DOHH2 (cell line): ENCODE results near the gene ALPG.

Source experiments
- H3F3A ChIP-seq: fragments of 200-600 bp; sonication (generic), shearing (Covaris generic); 2 replicates; pipeline ENCODE4 v1.6.0; 2016; ENCODE audit warnings: antibody characterized with exemption, mild to moderate bottlenecking; ENCODE audit not compliant: control insufficient read depth, insufficient read depth
- H3K27ac ChIP-seq: fragments of 200-600 bp; sonication (generic); 2 replicates; pipeline ENCODE4 v1.5.1; 2014; ENCODE audit warnings: low read depth, mild to moderate bottlenecking, low read length, moderate library complexity
- H3K27me3 ChIP-seq: fragments of 200-600 bp; sonication (generic); 2 replicates; pipeline ENCODE4 v1.6.1; 2014; ENCODE audit warnings: mild to moderate bottlenecking, low read length, mixed read lengths; ENCODE audit not compliant: control insufficient read depth
- H3K36me3 ChIP-seq: fragments of 200-600 bp; sonication (generic); 2 replicates; pipeline ENCODE4 v1.6.1; 2014; ENCODE audit warnings: mild to moderate bottlenecking, low read length, moderate library complexity, mixed read lengths; ENCODE audit not compliant: control insufficient read depth
- H3K4me1 ChIP-seq: fragments of 200-600 bp; sonication (generic); 2 replicates; pipeline ENCODE4 v1.6.1; 2014; ENCODE audit warnings: mild to moderate bottlenecking, low read length, mixed read lengths; ENCODE audit not compliant: control insufficient read depth
- H3K4me2 ChIP-seq: fragments of 200-600 bp; sonication (generic); 2 replicates; pipeline ENCODE4 v1.6.0; 2014; ENCODE audit warnings: mild to moderate bottlenecking, low read length, moderate library complexity
- H3K4me3 ChIP-seq: fragments of 200-600 bp; sonication (generic); 2 replicates; pipeline ENCODE4 v1.5.1; 2014; ENCODE audit warnings: mild to moderate bottlenecking, low read length, mixed read lengths
- H3K79me2 ChIP-seq: fragments of 200-600 bp; sonication (generic); 2 replicates; pipeline ENCODE4 v1.6.1; 2014; ENCODE audit warnings: mild to moderate bottlenecking, low read length, mixed read lengths; ENCODE audit not compliant: control insufficient read depth
- H3K9me2 ChIP-seq: fragments of 200-600 bp; sonication (generic); replicated peaks from 2 replicates; pipeline ENCODE4 v1.6.1; 2014; ENCODE audit warnings: mild to moderate bottlenecking, low read length, mixed read lengths; ENCODE audit not compliant: control insufficient read depth
- H3K9me3 ChIP-seq: fragments of 200-600 bp; sonication (generic); 2 replicates; pipeline ENCODE4 v1.6.1; 2014; ENCODE audit warnings: antibody characterized with exemption, low read length, mixed read lengths; ENCODE audit not compliant: control insufficient read depth, insufficient read depth
- H4K20me1 ChIP-seq: fragments of 200-600 bp; sonication (generic); 2 replicates; pipeline ENCODE4 v1.6.0; 2014; ENCODE audit warnings: low read depth, mild to moderate bottlenecking, antibody characterized with exemption, low read length, moderate library complexity; ENCODE audit not compliant: control insufficient read depth, insufficient read depth
- EZH2phosphoT487 ChIP-seq: fragments of 200-600 bp; sonication (generic); IDR thresholded peaks from 2 replicates; pipeline ENCODE4 v1.6.1; 2017; ENCODE audit warnings: borderline replicate concordance, mild to moderate bottlenecking, antibody characterized with exemption, low read length, moderate library complexity, mixed read lengths
- TF ChIP-seq, protein P1 (sequence below): fragments of 200-600 bp; sonication (generic); IDR thresholded peaks from one replicate; pipeline ENCODE4 v1.5.1; 2014; ENCODE audit warnings: antibody characterized with exemption, mild to moderate bottlenecking, low read depth, low read length; ENCODE audit not compliant: poor library complexity, severe bottlenecking

ALPG gene

DNA sequence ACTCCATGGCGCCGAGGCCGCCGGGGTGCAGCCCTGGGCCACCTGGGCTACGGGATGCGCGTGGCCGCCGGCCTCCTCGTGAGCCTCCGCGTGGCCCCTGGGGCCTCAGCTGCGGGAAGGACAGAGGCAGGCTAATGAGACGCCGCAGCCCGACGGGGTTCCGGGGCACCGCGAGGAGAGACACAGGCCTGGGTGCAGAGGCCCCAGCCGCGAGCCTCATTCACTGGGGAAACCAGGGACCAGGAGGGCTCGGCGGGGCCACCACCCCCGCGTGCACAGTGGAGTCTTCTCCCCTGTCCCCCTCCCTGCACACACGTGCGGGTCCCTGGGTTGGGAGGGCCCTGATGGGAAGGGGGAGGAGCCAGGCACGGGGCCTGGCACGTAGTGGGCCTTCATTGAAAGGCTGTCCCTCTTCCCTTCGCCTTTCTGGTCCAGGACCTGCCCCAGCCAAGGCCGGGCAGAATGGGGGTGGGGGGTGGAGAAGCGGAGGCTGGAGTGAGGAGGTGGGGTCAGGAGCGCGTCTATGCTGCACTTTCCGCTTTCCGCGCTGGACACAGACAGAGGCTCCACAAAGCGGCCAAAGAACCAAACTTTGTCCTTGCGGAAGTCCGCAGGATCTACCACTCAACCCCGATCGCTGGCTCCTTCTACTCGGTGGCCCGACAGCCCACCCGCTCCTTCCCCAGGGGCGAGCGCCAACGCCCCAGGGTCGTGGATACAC lies 19.0 kb upstream of the ALPG start:
- Histone ChIP-seq H3K27ac (no peak overlapping the region), H3F3A (0 out of 2 replicates have a peak, but pooled peaks cover 4% of the 10 kb centered on the region), H3K4me2 (no peak overlapping the region), H3K9me3 (no peaks in the 10 kb centered on the region), H3K4me3 (no peak overlapping the region), H3K79me2 (no peaks in the 10 kb centered on the region), H3K4me1 (peaks cover 17% of the 10 kb centered on the region), H3K9me2 (no peaks in the 10 kb centered on the region), H3K27me3 (peaks cover 5% of the 10 kb centered on the region), H3K36me3 (no peaks in the 10 kb centered on the region), H4K20me1 (no peaks in the 10 kb centered on the region)
- TF ChIP-seq, protein P1, sequence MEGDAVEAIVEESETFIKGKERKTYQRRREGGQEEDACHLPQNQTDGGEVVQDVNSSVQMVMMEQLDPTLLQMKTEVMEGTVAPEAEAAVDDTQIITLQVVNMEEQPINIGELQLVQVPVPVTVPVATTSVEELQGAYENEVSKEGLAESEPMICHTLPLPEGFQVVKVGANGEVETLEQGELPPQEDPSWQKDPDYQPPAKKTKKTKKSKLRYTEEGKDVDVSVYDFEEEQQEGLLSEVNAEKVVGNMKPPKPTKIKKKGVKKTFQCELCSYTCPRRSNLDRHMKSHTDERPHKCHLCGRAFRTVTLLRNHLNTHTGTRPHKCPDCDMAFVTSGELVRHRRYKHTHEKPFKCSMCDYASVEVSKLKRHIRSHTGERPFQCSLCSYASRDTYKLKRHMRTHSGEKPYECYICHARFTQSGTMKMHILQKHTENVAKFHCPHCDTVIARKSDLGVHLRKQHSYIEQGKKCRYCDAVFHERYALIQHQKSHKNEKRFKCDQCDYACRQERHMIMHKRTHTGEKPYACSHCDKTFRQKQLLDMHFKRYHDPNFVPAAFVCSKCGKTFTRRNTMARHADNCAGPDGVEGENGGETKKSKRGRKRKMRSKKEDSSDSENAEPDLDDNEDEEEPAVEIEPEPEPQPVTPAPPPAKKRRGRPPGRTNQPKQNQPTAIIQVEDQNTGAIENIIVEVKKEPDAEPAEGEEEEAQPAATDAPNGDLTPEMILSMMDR: no peak
- no peak for TF ChIP-seq EZH2phosphoT487

DNA sequence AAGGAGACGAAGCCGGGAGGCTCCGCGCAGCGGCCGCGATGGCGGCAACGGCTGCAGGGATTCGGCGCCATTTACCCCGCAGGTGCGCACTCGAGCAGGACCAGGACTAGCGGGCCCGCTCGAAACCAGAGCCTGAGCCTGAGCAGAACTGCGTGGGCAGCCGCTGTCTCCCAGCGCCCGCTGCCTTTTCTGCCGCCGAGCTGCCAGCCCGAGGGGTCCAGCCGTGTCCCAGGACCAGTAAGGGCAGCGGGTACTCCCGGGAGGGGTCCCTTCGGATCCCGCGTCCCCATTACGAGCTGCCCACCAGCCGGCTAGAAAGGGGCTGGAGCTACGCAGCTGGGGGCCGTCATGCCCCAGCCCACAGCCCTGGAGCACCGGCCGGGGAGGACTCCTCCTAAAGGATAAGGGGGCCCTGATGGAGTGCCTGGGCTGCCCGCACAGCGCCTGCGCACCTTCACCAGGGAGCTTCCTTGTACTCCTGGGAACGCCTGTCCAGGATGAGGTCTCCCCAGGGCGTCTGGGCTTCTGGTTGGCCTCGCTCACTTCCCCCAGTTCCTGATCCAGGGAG lies 18.2 kb upstream of the ALPG start:
- Histone ChIP-seq H3K4me2 (no peak overlapping the region), H4K20me1 (no peaks in the 10 kb centered on the region), H3K27me3 (peaks cover 5% of the 10 kb centered on the region), H3K36me3 (no peaks in the 10 kb centered on the region), H3F3A (0 out of 2 replicates have a peak, but pooled peaks cover 4% of the 10 kb centered on the region), H3K4me1 (peaks cover 17% of the 10 kb centered on the region), H3K4me3 (no peak overlapping the region), H3K9me2 (no peaks in the 10 kb centered on the region), H3K9me3 (no peaks in the 10 kb centered on the region), H3K79me2 (no peaks in the 10 kb centered on the region), H3K27ac (no peak overlapping the region)
- TF ChIP-seq EZH2phosphoT487: no peak
- TF ChIP-seq, protein P1: no peak

DNA sequence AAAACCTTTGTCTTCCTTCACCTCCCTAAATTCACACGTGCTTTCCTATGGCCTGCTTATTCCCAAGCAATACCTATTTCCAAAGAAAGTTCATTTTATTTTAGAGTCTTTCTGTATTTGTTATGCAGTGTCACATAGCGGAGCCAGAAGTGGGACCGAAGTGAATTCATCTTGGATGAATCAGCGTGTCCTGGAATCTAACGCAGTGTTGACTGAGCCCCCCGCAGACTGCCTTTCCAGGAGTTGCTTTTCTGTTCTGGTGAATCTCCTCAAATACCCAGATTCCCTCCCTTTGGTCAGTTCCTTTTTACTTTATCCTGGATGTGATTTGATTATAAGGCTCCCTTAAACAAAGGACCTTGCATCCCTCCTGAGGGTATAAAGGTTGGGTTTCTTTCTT lies 17.3 kb upstream of the ALPG start:
- no peak overlapping the region for H3K27ac ChIP-seq
- H3K4me3 ChIP-seq: no peak overlapping the region
- no peaks in the 10 kb centered on the region for H3K36me3 ChIP-seq
- H3K9me3 ChIP-seq: no peaks in the 10 kb centered on the region
- peaks cover 5% of the 10 kb centered on the region for H3K27me3 ChIP-seq
- H3K79me2 ChIP-seq: no peaks in the 10 kb centered on the region
- peaks cover 13% of the 10 kb centered on the region for H3K4me1 ChIP-seq
- H3K9me2 ChIP-seq: no peaks in the 10 kb centered on the region
- H3K4me2 ChIP-seq: no peak overlapping the region
- TF ChIP-seq, protein P1: no peak
- TF ChIP-seq EZH2phosphoT487: no peak
- 0 out of 2 replicates have a peak, but pooled peaks cover under 1% of the 10 kb centered on the region for H3F3A ChIP-seq
- H4K20me1 ChIP-seq: no peaks in the 10 kb centered on the region
